GM21526 (cell line): Measurements from ENCODE around the gene CYP2A13.
"Not testable (repeated sequence)": the region's sequence is repeated elsewhere in the genome, so short reads cannot be mapped to it uniquely, and the experiment has no call there.

ENCODE experiments used
- ATAC-seq: cut with Tn5 transposase; IDR thresholded peaks from one replicate; pipeline ENCODE4 v1.9.1; 2021; ENCODE audit warnings: moderate library complexity; ENCODE audit not compliant: unreplicated experiment, low FRiP score

CYP2A13 gene

GRCh38 chr19:41088151-41088550, at the start of gene CYP2A13:
TSS of gene CYP2A13 (plus strand) at chr19:41088451. CDS start at chr19:41088472, 21 bp downstream.
- no peak for ATAC-seq

GRCh38 chr19:41039806-41040205, 48.4 kb upstream of the CYP2A13 start:
- no peak for ATAC-seq

- ATAC-seq = not testable (repeated sequence)
Observed at GRCh38 chr19:41045095-41045494, 43.2 kb upstream of the CYP2A13 start.

GRCh38 chr19:41050426-41050825, 37.8 kb upstream of the CYP2A13 start:
- ATAC-seq = no peak

GRCh38 chr19:41052162-41052561, 36.1 kb upstream of the CYP2A13 start:
- ATAC-seq = not testable (repeated sequence)

GRCh38 chr19:41053331-41053730, 34.9 kb upstream of the CYP2A13 start:
- ATAC-seq = not testable (repeated sequence)

GRCh38 chr19:41064974-41065569, 23.2 kb upstream of the CYP2A13 start:
- ATAC-seq = no peak

GRCh38 chr19:41076286-41076685, 12.0 kb upstream of the CYP2A13 start:
- ATAC-seq = no peak

GRCh38 chr19:41083516-41083915, 4.7 kb upstream of the CYP2A13 start:
- ATAC-seq = no peak

GRCh38 chr19:41085748-41086415, 2.4 kb upstream of the CYP2A13 start:
- no peak for ATAC-seq

GRCh38 chr19:41089959-41090358, 1.7 kb downstream of the CYP2A13 start:
- no peak for ATAC-seq

GRCh38 chr19:41095703-41096102, 7.5 kb downstream of the CYP2A13 start:
- ATAC-seq = no peak

- ATAC-seq = no peak
Observed at GRCh38 chr19:41096353-41096752, 8.1 kb downstream of the CYP2A13 start.

GRCh38 chr19:41097302-41097701, 9.1 kb downstream of the CYP2A13 start:
- ATAC-seq = no peak

- ATAC-seq = no peak
Observed at GRCh38 chr19:41098762-41099161, 10.5 kb downstream of the CYP2A13 start.

GRCh38 chr19:41102210-41102609, 14.0 kb downstream of the CYP2A13 start:
- ATAC-seq = not testable (repeated sequence)

GRCh38 chr19:41106177-41106576, 17.9 kb downstream of the CYP2A13 start:
- ATAC-seq = no peak

- no peak for ATAC-seq
Observed at GRCh38 chr19:41111296-41111695, 23.0 kb downstream of the CYP2A13 start.

GRCh38 chr19:41111750-41112295, 23.6 kb downstream of the CYP2A13 start:
- ATAC-seq = no peak

- ATAC-seq = no peak
Observed at GRCh38 chr19:41112728-41113290, 24.6 kb downstream of the CYP2A13 start.

GRCh38 chr19:41114132-41114531, 25.9 kb downstream of the CYP2A13 start, which contains the start of gene CYP2F1:
TSS of gene CYP2F1 (plus strand) at chr19:41114432. CDS start at chr19:41116189, 1,757 bp downstream.
- no peak for ATAC-seq

GRCh38 chr19:41116261-41116660, 28.0 kb downstream of the CYP2A13 start:
- no peak for ATAC-seq
